Prostate gland (tissue), 2 donors: Measurements from ENCODE around the gene GPER1. TPM values are rescaled to one million over a fixed set of nuclear protein-coding genes. Genes with fewer than 3 reads are reported as not detected.

Experiments used
- DNase-seq: peaks from one replicate; pipeline ENCODE4 v3.0.0-alpha.2; 2019; ENCODE audit warnings: low spot score
- H3K27ac ChIP-seq, 2 donors: fragments of 200-600 bp; sonication (generic); 2 replicates each; pipeline ENCODE4 v1.5.1; 2017 to 2019
- H3K27me3 ChIP-seq: fragments of 200-600 bp; sonication (generic); replicated peaks from 2 replicates; pipeline ENCODE4 v1.5.1; 2019; ENCODE audit not compliant: insufficient read depth
- H3K36me3 ChIP-seq, 2 donors: fragments of 200-600 bp; sonication (generic); 1 replicate in 1 of 2; 2 replicates in 1 of 2; pipeline versions ENCODE4 v1.5.1 to v1.8.1; 2017 to 2019
- H3K4me1 ChIP-seq: fragments of 200-600 bp; sonication (generic); replicated peaks from 2 replicates; pipeline ENCODE4 v1.5.1; 2019
- H3K4me3 ChIP-seq, 2 donors: fragments of 200-600 bp; sonication (generic); 2 replicates each; pipeline ENCODE4 v1.5.1; 2017 to 2019
- H3K9me3 ChIP-seq: fragments of 200-600 bp; sonication (generic); 2 replicates; pipeline ENCODE4 v1.5.1; 2017
- CTCF ChIP-seq, 4 experiments: fragments of 200-600 bp in 2 of 4; fragments of 450-650 bp in 2 of 4; sonication (generic) in 2 of 4; IDR thresholded peaks; 1 replicate in 3 of 4; 2 replicates in 1 of 4; pipeline ENCODE4 v1.5.1; 2016 to 2019; ENCODE audit warnings: antibody characterized with exemption in 4 of 4, mild to moderate bottlenecking in 2 of 4, moderate library complexity in 2 of 4
- POLR2A ChIP-seq: fragments of 450-650 bp; IDR thresholded peaks from one replicate; pipeline ENCODE4 v1.6.1; 2016; ENCODE audit warnings: antibody characterized with exemption, mild to moderate bottlenecking
- POLR2AphosphoS5 ChIP-seq: sonication (generic); formaldehyde crosslinking; IDR thresholded peaks from one replicate; pipeline ENCODE4 v1.6.1; 2017; ENCODE audit warnings: antibody characterized with exemption
- WGBS: methylation state at CpG from one replicate; pipeline ENCODE4 v1.1.5; 2018; 5-methylcytosine and 5-hydroxymethylcytosine counted together
- intact Hi-C: fragments of 100-400 bp; cut with DNase I; formaldehyde crosslinking; loops from one replicate; pipeline ENCODE4 v1.14.2; 2022
- total RNA-seq, 2 donors: library from RNA; depleted of rRNA; stranded (reverse); fragments of >200 nt; gene quantifications; one replicate each; pipeline ENCODE4 v1.1.0, GENCODE V29; 2016

Gene GPER1
- total RNA-seq, 2 donors from 2014 or later: 7.4 to 11.5 TPM

DNA sequence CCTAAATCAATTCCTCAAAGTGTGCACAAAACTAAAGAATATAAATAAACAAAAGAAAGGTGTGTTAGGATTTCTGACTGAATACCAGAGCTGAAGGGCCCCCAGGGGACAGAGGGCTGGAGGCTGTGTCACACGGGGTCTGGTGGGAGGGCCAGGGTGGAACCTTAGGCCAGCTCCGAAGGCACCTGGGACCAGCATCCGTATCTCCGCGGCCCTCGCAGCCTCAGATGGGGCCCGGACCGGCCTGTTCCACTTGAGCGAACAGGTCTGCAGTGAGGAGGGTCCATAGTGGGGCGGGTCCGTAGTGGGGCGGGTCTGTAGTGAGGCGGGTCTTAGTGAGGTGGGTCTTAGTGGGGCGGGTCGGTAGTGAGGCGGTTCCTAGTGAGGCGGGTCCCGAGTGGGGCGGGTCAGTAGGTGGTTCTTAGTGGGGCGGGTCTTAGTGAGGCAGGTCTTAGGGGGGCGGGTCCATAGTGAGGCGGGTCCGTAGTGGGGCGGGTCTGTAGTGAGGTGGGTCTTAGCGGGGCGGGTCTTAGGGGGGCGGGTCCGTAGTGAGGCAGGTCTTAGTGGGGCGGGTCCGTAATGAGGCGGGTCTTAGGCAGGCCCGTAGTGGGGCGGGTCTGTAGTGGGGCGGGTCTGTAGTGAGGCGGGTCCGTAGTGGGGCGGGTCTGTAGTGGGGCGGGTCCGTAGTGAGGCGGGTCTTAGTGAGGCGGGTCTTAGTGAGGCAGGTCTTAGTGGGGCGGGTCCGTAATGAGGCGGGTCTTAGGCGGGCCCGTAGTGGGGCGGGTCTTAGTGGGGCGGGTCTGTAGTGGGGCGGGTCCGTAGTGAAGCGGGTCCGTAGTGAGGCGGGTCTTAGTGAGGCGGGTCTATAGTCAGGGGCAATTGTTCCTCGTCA is 28.5 kb upstream of the GPER1 start:
- H3K4me1 ChIP-seq: peaks cover 4% of the 10 kb centered on the region
- H3K9me3 ChIP-seq: no peaks in the 10 kb centered on the region
- no peaks in the 10 kb centered on the region for H3K36me3 ChIP-seq
- 53% methylated on average over 54 of the region's 55 CpGs for WGBS
- no peak overlapping the region for H3K27ac ChIP-seq
- intact Hi-C loops: no loop called here
- H3K4me3 ChIP-seq: no peak overlapping the region
- no peaks in the 10 kb centered on the region for H3K27me3 ChIP-seq
- TF ChIP-seq POLR2A: no peak
- no peak for TF ChIP-seq POLR2AphosphoS5
- no peak for TF ChIP-seq CTCF (IDR thresholded peaks at IDR 0.05)
- DNase-seq: no peak

GRCh38 chr7:1060315-1061072 is 27.4 kb upstream of the GPER1 start:
- Histone ChIP-seq H3K36me3 (no peaks in the 10 kb centered on the region), H3K9me3 (no peaks in the 10 kb centered on the region), H3K4me3 (no peak overlapping the region), H3K27ac (no peak overlapping the region), H3K4me1 (no peaks in the 10 kb centered on the region), H3K27me3 (no peaks in the 10 kb centered on the region)
- DNase-seq: no peak
- intact Hi-C loops: no loop called here
- WGBS: 65% methylated on average over 35 of the region's 35 CpGs
- TF ChIP-seq CTCF (IDR thresholded peaks at IDR 0.05): no peak
- TF ChIP-seq POLR2AphosphoS5: no peak
- TF ChIP-seq POLR2A: no peak

DNA sequence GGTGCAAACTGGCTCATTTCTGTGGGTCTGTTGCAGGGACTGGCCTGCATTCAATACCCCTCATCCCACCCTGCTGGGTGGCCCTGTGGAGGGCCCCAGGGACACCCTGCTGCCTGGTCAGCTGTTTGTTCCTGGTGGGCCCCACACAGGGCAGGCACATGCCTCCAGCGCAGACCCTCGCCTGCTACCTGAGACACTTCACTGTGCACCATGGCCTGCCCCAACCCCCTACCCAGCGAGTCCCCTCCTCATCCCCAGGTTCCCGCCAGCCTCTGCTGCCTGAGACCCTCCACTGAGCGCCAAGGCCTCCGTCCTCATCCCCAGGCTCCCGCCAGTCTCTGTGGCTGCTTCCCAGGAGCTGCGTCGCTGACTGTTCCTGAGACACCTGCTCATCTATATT is 26.7 kb upstream of the GPER1 start:
- Histone ChIP-seq H3K36me3 (no peaks in the 10 kb centered on the region), H3K4me1 (no peaks in the 10 kb centered on the region), H3K9me3 (no peaks in the 10 kb centered on the region), H3K4me3 (no peak overlapping the region), H3K27ac (no peak overlapping the region), H3K27me3 (no peaks in the 10 kb centered on the region)
- intact Hi-C loops: no loop called here
- no peak for DNase-seq
- TF ChIP-seq POLR2A (no peak), POLR2AphosphoS5 (no peak), CTCF (IDR thresholded peaks at IDR 0.05) (no peak)
- WGBS: 92% methylated on average over 9 of the region's 9 CpGs

DNA sequence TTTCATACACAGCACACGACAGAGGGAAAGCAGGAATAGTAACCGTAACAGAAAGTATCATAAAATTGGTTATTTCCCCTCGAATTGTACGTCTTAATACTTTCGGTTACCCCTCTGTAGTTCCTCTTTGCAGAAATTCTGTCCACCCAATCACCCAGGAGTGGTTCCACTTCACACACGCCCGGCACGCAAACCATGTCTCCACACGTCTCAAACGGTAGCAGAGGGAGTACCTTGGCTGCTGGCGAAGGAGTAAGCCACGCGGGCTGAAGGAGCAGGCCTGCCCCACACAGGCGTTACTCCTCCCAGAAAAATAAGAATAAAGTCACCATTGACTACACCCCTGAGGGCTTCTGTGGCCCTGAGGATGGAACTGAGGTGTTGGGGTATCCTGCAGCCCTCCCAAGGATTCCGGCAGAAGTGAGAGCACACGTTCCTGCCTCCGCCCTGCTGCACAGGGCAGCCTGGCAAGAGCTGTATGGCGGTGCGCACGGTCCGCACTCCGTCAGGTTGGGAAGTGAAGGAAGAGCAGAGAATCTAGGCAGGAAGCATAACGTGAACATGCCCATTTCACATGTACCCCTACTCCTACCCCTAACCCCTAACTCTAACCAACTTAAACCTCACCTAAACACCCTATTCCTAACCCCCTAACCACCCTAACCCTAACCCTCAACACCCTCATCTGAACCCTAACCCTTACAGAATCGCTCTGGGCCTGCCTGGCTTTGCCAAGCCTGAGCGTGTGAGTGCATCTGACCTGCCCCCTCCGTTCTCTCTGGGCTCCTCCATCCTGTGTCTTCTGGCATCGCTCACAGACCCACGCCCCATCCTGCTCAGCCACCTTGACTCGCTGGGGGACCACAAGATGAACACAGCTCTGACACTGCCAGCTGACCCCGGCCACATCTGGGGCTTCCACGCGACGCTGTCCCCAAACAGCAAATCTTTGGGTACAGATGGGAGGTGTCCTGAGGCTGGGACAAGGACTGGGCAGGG is 25.3 kb upstream of the GPER1 start:
- Histone ChIP-seq H3K4me1 (no peaks in the 10 kb centered on the region), H3K27ac (no peak overlapping the region), H3K9me3 (no peaks in the 10 kb centered on the region), H3K27me3 (no peaks in the 10 kb centered on the region), H3K36me3 (no peaks in the 10 kb centered on the region), H3K4me3 (no peak overlapping the region)
- WGBS: 63% methylated on average over 32 of the region's 33 CpGs
- intact Hi-C loops: no loop called here
- TF ChIP-seq POLR2AphosphoS5 (no peak), CTCF (IDR thresholded peaks at IDR 0.05) (no peak), POLR2A (no peak)
- DNase-seq: no peak
